Adrenal gland (tissue), 12 donors: ENCODE results near the gene ENTR1. TPM values are rescaled to one million over a fixed set of nuclear protein-coding genes. Genes with fewer than 3 reads are reported as not detected.

ENCODE experiments used
- DNase-seq, 7 donors: peaks; one replicate each; pipeline ENCODE4 v3.0.0-alpha.2; 2019 to 2020
- H3K27ac ChIP-seq, 5 donors: fragments of 200-600 bp; sonication (generic) in 4 of 5; 1 replicate in 3 of 5; 2 replicates in 2 of 5; pipeline versions ENCODE4 v1.5.1 to v1.8.0; 2016 to 2020; ENCODE audit warnings: mild to moderate bottlenecking in 1 of 5
- H3K27me3 ChIP-seq: fragments of 200-600 bp; 2 replicates; pipeline ENCODE4 v1.8.0; 2021
- H3K36me3 ChIP-seq, 2 donors: fragments of 200-600 bp; replicated peaks in 1 of 2; 1 replicate in 1 of 2; 2 replicates in 1 of 2; pipeline versions ENCODE4 v1.5.1 to v1.8.0; 2018 to 2022
- H3K4me1 ChIP-seq, 2 donors: fragments of 200-600 bp; replicated peaks in 1 of 2; 1 replicate in 1 of 2; 2 replicates in 1 of 2; pipeline versions ENCODE4 v1.5.1 to v1.8.0; 2018 to 2021
- H3K4me3 ChIP-seq, 4 donors: fragments of 200-600 bp; sonication (generic) in 3 of 4; one replicate each; pipeline ENCODE4 v1.5.1; 2016 to 2018
- H3K9me3 ChIP-seq, 3 donors: fragments of 200-600 bp; sonication (generic) in 1 of 3; replicated peaks in 1 of 3; 1 replicate in 2 of 3; 2 replicates in 1 of 3; pipeline versions ENCODE4 v1.5.1 to v1.8.0; 2016 to 2021
- CTCF ChIP-seq, 6 experiments: fragments of 450-650 bp in 4 of 6; fragments of 200-600 bp in 2 of 6; sonication (generic) in 1 of 6; IDR thresholded peaks; 1 replicate in 5 of 6; 2 replicates in 1 of 6; pipeline versions ENCODE4 v1.5.1 to v1.8.0; 2016 to 2021; ENCODE audit warnings: antibody characterized with exemption in 6 of 6, mild to moderate bottlenecking in 2 of 6, moderate library complexity in 1 of 6
- POLR2A ChIP-seq, 2 donors: fragments of 450-650 bp; IDR thresholded peaks; one replicate each; pipeline ENCODE4 v1.6.1; 2017; ENCODE audit warnings: antibody characterized with exemption in 2 of 2, mild to moderate bottlenecking in 2 of 2, moderate library complexity in 1 of 2
- WGBS, 4 donors: extraction: QIAGEN DNeasy Blood & Tissue Kit in 2 of 4; methylation state at CpG; one replicate each; pipeline versions ENCODE4 v1.1.5 to v1.1.7; 2013 to 2017; 5-methylcytosine and 5-hydroxymethylcytosine counted together
- intact Hi-C, 2 donors: fragments of 100-400 bp; cut with DNase I; formaldehyde crosslinking; loops; one replicate each; pipeline versions ENCODE4 v1.14.1 to v1.15.0; 2022 to 2023
- polyA plus RNA-seq, 3 donors: library from polyadenylated mRNA; stranded (reverse); fragments of 200-250 nt in 2 of 3; fragments of 350-450 nt in 1 of 3; fragmentation: Illumina TruSeq in 1 of 3; extraction: RNeasy Lipid Tissue Mini Kit (QIAGEN cat#74804) in 1 of 3; gene quantifications; one replicate each; pipeline ENCODE4 v1.2.3, GENCODE V29; 2013 to 2014
- total RNA-seq, 9 donors: library from RNA; depleted of rRNA in 4 of 9; stranded (reverse); fragments of >200 nt in 4 of 9; fragments of 120-200 nt in 1 of 9; fragmentation: NEBNext Ultra II Directional in 1 of 9; extraction: Animal tissue kit (Norgen Biotek cat#: 25700) in 1 of 9; gene quantifications; one replicate each; pipeline versions ENCODE4 v1.1.0 to v1.2.4, GENCODE V29; 2013 to 2023
- donor health status: healthy with polysubstance abuse.
- donor health status: Bipolar disorder and iron deficiency.
- donor health status: DM: yes; HTN: yes; CAD: no.
- donor health status: DM: no; HTN: no; CAD: no.
- donor health status: DM: no; HTN: no; CAD: no.
- donor health status: DM: yes; HTN: yes; CAD: no.

The ENTR1 gene
- total and polyA plus RNA-seq, 12 donors, result 13.3 to 48.4 (median 34.1) TPM

- intact Hi-C loops, result no loop called here
- peak within 1 kb of the TSS; percentile 16 to 97 (median 62) for H3K4me3 ChIP-seq
- peaks cover 26 to 43% of the 10 kb centered on the region in 2 donors for H3K4me1 ChIP-seq
- peak; percentile 58 to 80 (median 73) for DNase-seq
- TF ChIP-seq POLR2A (IDR thresholded peaks at IDR 0.05), result peak in 1 of 2 donors; percentile 24
- peak in 5 of 6 experiments; percentile 38 to 77 (median 68) for TF ChIP-seq CTCF (IDR thresholded peaks at IDR 0.05)
- H3K36me3 ChIP-seq, result peaks cover 0 to 40% of the 10 kb centered on the region in 2 donors
- 4 to 18% (median 10%) methylated on average over 13 to 90 of the region's 90 CpGs for WGBS, 4 donors
- H3K9me3 ChIP-seq, result no peaks in the 10 kb centered on the region
- H3K27me3 ChIP-seq, result no peaks in the 10 kb centered on the region
- H3K27ac ChIP-seq, result peak within 1 kb of the TSS in 4 of 5 donors; percentile 6 to 80 (median 50)
Observed at GRCh38 chr9:136439481-136440408, 29.3 kb upstream of the ENTR1 start, which contains the start of gene INPP5E. INPP5E (minus strand) TSS chr9:136439845; CDS start chr9:136439419, 426 bp downstream.

DNA sequence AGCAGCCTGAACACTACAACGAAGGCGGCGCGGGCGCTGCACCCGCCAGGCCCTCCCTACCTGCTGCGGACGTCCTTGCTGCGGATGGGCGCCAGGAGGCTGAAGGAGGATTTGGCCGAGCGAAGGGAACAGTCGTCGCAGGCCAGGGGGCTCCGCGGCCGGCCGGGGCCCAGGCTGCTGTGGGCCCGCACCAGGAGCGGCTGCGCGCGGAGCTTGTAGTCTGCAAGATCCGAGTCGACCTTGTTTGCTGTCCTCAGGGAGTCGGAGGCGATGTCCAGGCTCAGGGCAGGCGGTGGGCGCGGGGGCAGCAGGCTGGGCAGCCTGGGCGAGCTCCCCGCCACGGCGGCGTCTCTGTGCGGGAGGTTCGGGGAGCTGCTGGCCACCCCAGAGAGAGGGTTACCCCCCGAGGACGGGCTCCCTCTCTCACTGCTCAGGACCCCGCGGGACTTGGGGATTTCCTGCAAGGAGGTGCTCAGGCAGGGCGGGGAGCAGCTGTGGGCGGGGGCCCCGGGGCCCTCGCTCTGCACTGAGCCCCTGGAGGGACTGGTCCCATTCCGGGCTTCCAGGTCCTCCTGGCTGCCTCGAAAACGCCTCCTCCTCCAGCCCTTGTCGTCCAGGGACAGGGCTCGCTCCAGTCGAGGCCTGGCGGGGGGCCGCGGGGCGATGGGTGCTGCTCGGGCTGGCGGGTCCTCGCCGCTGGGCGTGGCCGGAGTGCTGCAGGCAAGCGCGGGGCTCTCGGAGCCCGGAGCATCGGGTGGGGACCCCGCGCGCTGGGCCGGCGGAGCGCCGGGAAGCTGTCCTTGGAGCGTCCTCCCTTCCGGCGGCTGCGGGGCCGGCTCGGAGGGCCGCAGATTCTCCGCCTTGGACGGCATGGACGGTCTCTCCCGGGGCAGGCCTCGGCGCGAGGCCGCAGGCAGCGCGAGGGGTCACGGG lies 28.4 kb upstream of the ENTR1 start:
- no peaks in the 10 kb centered on the region for H3K9me3 ChIP-seq
- peaks cover 0 to 32% of the 10 kb centered on the region in 2 donors for H3K36me3 ChIP-seq
- H3K4me1 ChIP-seq, result peaks cover 26 to 43% of the 10 kb centered on the region in 2 donors
- no peaks in the 10 kb centered on the region for H3K27me3 ChIP-seq
- peak in 1 of 6 experiments; percentile 7 for TF ChIP-seq CTCF (IDR thresholded peaks at IDR 0.05)
- TF ChIP-seq POLR2A (IDR thresholded peaks at IDR 0.05), result no peak
- intact Hi-C loops, result no loop called here
- H3K4me3 ChIP-seq, result peak overlapping the region; percentile 16 to 97 (median 62)
- peak in 3 of 7 donors; percentile 28 to 41 (median 40) for DNase-seq
- peak overlapping the region in 1 of 5 donors; percentile 80 for H3K27ac ChIP-seq
- 0 to 1% (median 0%) methylated on average over 1 to 91 of the region's 91 CpGs for WGBS, 4 donors

DNA sequence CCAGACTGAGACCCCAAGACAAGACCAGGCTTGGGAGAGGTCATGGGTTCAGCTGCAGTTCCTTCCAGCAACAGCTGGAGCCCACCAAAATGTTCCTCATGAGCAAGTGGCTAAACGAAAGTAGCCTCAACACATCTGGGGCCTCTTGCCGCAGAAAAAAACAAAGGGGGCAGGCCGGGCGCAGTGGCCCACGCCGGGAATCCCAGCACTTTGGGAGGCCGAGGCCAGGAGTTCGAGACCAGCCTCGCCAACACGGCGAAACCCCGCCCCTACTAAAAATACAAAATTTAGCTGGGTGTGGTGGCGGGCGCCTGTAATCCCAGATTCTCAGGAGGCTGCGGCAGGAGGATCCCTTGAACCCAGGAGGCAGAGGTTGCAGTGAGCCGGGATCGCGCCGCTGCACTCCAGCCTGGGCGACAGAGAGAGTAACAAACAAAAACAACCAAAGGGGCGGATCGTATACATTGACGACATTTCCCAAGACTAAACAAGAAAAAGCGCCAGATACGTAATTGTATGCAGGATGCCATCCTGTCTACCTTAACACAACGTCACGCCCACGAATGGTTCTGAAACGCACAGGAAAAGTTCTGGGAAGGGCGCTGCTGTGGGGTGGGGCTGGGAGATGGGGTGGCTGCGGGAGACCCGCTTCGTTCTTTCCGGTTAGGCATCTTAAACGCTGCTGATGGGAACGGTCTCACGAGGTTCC lies 27.6 kb upstream of the ENTR1 start:
- TF ChIP-seq CTCF (IDR thresholded peaks at IDR 0.05), result no peak
- TF ChIP-seq POLR2A (IDR thresholded peaks at IDR 0.05), result no peak
- H3K27ac ChIP-seq, result peak overlapping the region in 1 of 5 donors; percentile 7
- H3K9me3 ChIP-seq, result no peaks in the 10 kb centered on the region
- H3K4me1 ChIP-seq, result peaks cover 26 to 43% of the 10 kb centered on the region in 2 donors
- no peak for DNase-seq
- 56 to 64% (median 58%) methylated on average over 34 to 37 of the region's 37 CpGs for WGBS, 4 donors
- H3K4me3 ChIP-seq, result peak overlapping the region in 2 of 4 donors; percentile 79 to 97
- H3K36me3 ChIP-seq, result peaks cover 0 to 32% of the 10 kb centered on the region in 2 donors
- no peaks in the 10 kb centered on the region for H3K27me3 ChIP-seq
- intact Hi-C loops, result no loop called here
